ENCODE data around the gene C6orf89. TPM values are rescaled to one million over a fixed set of nuclear protein-coding genes. Genes with fewer than 3 reads are reported as not detected.

C6orf89 gene
- total RNA-seq, 1 experiment from 2014 or later = 32.9 TPM

DNA sequence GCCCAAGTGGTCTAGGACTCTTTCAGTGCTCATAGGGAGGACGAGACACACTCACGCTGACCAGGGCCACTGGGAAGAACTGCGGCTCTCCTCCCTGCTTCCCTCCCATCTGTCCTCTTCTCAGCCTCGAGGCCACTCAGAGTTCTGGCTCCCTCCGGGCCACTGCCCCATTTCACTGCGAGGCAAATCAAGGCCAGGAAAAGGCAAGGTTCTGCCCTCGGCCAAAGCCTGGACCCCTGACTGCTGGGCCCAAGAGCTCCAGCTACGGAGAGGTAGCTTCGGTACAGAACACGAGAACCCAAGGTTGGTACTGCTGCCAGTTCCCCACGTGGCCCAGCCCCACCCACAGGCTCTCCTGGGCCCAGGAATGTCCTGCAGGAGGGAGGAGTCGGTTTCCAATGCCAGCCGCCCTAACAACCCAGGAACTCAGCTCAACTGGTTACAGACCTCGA lies 83.5 kb downstream of the C6orf89 start:
- Histone ChIP-seq H4K20me1 (ENCODE audit: insufficient read depth) (no peaks in the 10 kb centered on the region), H3K9me2 (ENCODE audit: insufficient read depth) (no peaks in the 10 kb centered on the region), H3K36me3 (ENCODE audit: control insufficient read depth in 1 of 2, insufficient read depth in 2 of 2, low read length in 2 of 2) (peaks cover 43 to 61% of the 10 kb centered on the region in 2 experiments), H3K9ac (ENCODE audit: low read length) (no peak overlapping the region), H3K4me2 (ENCODE audit: low read length) (no peak overlapping the region), H3K27me3 (ENCODE audit: insufficient read depth, low read length) (no peaks in the 10 kb centered on the region), H3K4me1 (ENCODE audit: control insufficient read depth in 1 of 2, insufficient read depth in 2 of 2, low read length in 2 of 2) (no peaks in the 10 kb centered on the region; a peak in 1 of 4 replicates), H3K79me2 (ENCODE audit: insufficient read depth, low read length) (no peaks in the 10 kb centered on the region; the same call in 1 of the 2 replicates), H3K9me3 (ENCODE audit: control insufficient read depth in 1 of 2, insufficient read depth in 1 of 2, low read depth in 1 of 2, low read length in 2 of 2) (no peaks in the 10 kb centered on the region), H2AFZ (ENCODE audit: low read depth, low read length, poor library complexity, severe bottlenecking) (no peak overlapping the region), H3K27ac (ENCODE audit: low read depth, low read length) (no peak overlapping the region), H3K4me3 (replicated peaks in 1 of 2; ENCODE audit: low read depth in 1 of 2, low read length in 2 of 2) (no peak overlapping the region)
- ATAC-seq (no peak), DNase-seq (ENCODE audit: low read depth, low spot score) (no peak)
- TF ChIP-seq RAD21 (IDR thresholded peaks at IDR 0.05; ENCODE audit: low read depth) (no peak), ZNF274 (IDR thresholded peaks at IDR 0.05; ENCODE audit: low read depth, low read length) (no peak), EZH2phosphoT487 (IDR thresholded peaks at IDR 0.05; ENCODE audit: borderline replicate concordance) (no peak), SIN3A (IDR thresholded peaks at IDR 0.05; ENCODE audit: low read depth) (no peak), EGR1 (IDR thresholded peaks at IDR 0.05; ENCODE audit: low read depth) (no peak), ZBTB33 (IDR thresholded peaks at IDR 0.05; ENCODE audit: extremely low read depth, insufficient replicate concordance, low read length) (no peak), TCF7L2 (IDR thresholded peaks at IDR 0.05; ENCODE audit: borderline replicate concordance, extremely low read depth, insufficient read depth, insufficient read length) (no peak), SRF (IDR thresholded peaks at IDR 0.05; ENCODE audit: low read depth) (no peak), ELF1 (IDR thresholded peaks at IDR 0.05; ENCODE audit: borderline replicate concordance, low read depth) (no peak), JUND (IDR thresholded peaks at IDR 0.05) (no peak), YY1 (IDR thresholded peaks at IDR 0.05; ENCODE audit: extremely low read depth, insufficient replicate concordance, low read depth, low read length) (no peak), CTCF (IDR thresholded peaks at IDR 0.05 in 2 of 3, conservative IDR thresholded peaks at IDR 0.05 in 1 of 3; ENCODE audit: borderline replicate concordance in 1 of 3, insufficient read depth in 1 of 3, low read depth in 2 of 3, low read length in 2 of 3) (no peak), EZH2 (IDR thresholded peaks at IDR 0.05) (no peak)
- TF ChIP-seq, protein P1, sequence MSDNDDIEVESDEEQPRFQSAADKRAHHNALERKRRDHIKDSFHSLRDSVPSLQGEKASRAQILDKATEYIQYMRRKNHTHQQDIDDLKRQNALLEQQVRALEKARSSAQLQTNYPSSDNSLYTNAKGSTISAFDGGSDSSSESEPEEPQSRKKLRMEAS (IDR thresholded peaks at IDR 0.05) = no peak
- TF ChIP-seq, protein P2, sequence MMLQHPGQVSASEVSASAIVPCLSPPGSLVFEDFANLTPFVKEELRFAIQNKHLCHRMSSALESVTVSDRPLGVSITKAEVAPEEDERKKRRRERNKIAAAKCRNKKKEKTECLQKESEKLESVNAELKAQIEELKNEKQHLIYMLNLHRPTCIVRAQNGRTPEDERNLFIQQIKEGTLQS (IDR thresholded peaks at IDR 0.05) = no peak
- TF ChIP-seq, protein P3, sequence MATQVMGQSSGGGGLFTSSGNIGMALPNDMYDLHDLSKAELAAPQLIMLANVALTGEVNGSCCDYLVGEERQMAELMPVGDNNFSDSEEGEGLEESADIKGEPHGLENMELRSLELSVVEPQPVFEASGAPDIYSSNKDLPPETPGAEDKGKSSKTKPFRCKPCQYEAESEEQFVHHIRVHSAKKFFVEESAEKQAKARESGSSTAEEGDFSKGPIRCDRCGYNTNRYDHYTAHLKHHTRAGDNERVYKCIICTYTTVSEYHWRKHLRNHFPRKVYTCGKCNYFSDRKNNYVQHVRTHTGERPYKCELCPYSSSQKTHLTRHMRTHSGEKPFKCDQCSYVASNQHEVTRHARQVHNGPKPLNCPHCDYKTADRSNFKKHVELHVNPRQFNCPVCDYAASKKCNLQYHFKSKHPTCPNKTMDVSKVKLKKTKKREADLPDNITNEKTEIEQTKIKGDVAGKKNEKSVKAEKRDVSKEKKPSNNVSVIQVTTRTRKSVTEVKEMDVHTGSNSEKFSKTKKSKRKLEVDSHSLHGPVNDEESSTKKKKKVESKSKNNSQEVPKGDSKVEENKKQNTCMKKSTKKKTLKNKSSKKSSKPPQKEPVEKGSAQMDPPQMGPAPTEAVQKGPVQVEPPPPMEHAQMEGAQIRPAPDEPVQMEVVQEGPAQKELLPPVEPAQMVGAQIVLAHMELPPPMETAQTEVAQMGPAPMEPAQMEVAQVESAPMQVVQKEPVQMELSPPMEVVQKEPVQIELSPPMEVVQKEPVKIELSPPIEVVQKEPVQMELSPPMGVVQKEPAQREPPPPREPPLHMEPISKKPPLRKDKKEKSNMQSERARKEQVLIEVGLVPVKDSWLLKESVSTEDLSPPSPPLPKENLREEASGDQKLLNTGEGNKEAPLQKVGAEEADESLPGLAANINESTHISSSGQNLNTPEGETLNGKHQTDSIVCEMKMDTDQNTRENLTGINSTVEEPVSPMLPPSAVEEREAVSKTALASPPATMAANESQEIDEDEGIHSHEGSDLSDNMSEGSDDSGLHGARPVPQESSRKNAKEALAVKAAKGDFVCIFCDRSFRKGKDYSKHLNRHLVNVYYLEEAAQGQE (IDR thresholded peaks at IDR 0.05; ENCODE audit: low read depth) = no peak
- CTCF ChIA-PET = no interaction called here
- POLR2A ChIA-PET = no interaction called here
- intact Hi-C loops (cut with micrococcal nuclease) = no loop called here
- BruUV-seq (replicated peaks) = no TSS peak
- RAD21 ChIA-PET (ENCODE audit: low non-redundant PET in 1 of 2, low total read pairs in 2 of 2, uncharacterized antibody in 2 of 2, unreplicated experiment in 2 of 2) = no interaction called here

Measured in HCT116 (cell line).